ENCODE results near the gene MYO16.

GRCh38 chr13:109074853-109075252 lies 445.4 kb downstream of the MYO16 start:
- TF ChIP-seq CTCF (IDR thresholded peaks at IDR 0.05) (no peak), POLR2A (IDR thresholded peaks at IDR 0.05) (no peak)
